GM12891 (cell line): ENCODE data around the gene RNU5B-1.

Experiments
- DNase-seq: peaks from one replicate; pipeline ENCODE4 v3.0.0; 2011; ENCODE audit warnings: low spot score; ENCODE audit not compliant: insufficient read length
- FAIRE-seq: peaks from 2 replicates; lab custom pipeline; 2011; peaks lifted over from hg19 to GRCh38; lab: Jason Lieb, UNC
- PAX5 ChIP-seq: IDR thresholded peaks from 2 replicates; pipeline ENCODE4 v1.6.1; 2011; ENCODE audit warnings: low read length, moderate library complexity, mild to moderate bottlenecking; ENCODE audit not compliant: insufficient read depth, severe bottlenecking
- POLR2A ChIP-seq: IDR thresholded peaks from 2 replicates; pipeline ENCODE4 v1.6.1; 2011; ENCODE audit warnings: low read depth, low read length, control low read depth
- POLR2AphosphoS5 ChIP-seq: IDR thresholded peaks from 2 replicates; pipeline ENCODE4 v1.6.1; 2011; ENCODE audit warnings: low read depth, low read length, control low read depth
- POU2F2 ChIP-seq: IDR thresholded peaks from 2 replicates; pipeline ENCODE4 v1.6.1; 2011; ENCODE audit warnings: low read depth, mild to moderate bottlenecking, control low read depth, low read length, moderate library complexity
- SPI1 ChIP-seq: IDR thresholded peaks from 2 replicates; pipeline ENCODE4 v1.6.1; 2011; ENCODE audit warnings: low read depth, low read length, control low read depth
- TAF1 ChIP-seq: IDR thresholded peaks from 2 replicates; pipeline ENCODE4 v1.6.1; 2011; ENCODE audit warnings: low read depth, low read length, control low read depth

RNU5B-1 gene

DNA sequence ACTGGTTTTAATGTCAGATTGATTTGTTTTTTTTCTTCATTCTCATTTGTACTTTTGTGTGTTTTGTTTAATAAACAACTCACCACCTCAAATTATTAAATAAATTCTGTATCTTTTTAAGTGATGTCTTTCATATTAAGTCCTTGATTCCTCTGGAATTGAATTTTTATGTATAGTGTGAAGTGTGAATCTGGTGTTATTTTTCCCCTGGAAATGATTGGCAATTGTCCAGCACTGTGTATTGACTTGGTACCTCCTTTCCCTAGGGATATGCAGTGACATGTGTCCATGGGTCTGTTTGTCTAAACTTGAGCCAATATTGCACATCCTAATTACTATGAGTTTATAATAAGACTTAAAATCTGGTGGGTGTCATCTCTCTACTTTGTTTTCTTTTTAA lies 2.1 kb downstream of the RNU5B-1 start:
- no peak for DNase-seq
- no peak for FAIRE-seq
- no peak for TF ChIP-seq PAX5
- TF ChIP-seq POLR2AphosphoS5 = no peak
- TF ChIP-seq POU2F2 = no peak
- TF ChIP-seq POLR2A = no peak

DNA sequence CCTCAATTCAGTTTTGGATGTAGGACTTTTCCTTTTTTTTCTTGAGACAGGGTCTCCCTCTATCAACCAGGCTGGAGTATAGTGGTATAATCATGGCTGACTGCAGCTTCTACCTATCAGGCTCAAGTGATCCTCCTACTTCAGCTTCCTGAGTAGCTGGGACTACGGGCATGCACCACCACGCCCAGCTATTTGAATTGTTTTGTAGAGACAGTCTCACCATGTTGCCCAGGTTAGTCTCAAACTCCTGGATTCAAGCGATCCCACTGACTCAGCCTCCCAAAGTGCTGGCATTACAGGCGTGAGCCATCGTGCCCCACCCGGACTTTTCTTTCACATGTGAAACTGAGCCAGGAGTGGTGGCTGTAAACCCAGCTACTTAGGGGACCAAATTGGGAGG lies 3.5 kb downstream of the RNU5B-1 start:
- DNase-seq = no peak
- FAIRE-seq = no peak
- TF ChIP-seq POLR2AphosphoS5 = no peak
- TF ChIP-seq POU2F2 = no peak
- TF ChIP-seq POLR2A = no peak
- no peak for TF ChIP-seq TAF1
- TF ChIP-seq PAX5 = no peak

DNA sequence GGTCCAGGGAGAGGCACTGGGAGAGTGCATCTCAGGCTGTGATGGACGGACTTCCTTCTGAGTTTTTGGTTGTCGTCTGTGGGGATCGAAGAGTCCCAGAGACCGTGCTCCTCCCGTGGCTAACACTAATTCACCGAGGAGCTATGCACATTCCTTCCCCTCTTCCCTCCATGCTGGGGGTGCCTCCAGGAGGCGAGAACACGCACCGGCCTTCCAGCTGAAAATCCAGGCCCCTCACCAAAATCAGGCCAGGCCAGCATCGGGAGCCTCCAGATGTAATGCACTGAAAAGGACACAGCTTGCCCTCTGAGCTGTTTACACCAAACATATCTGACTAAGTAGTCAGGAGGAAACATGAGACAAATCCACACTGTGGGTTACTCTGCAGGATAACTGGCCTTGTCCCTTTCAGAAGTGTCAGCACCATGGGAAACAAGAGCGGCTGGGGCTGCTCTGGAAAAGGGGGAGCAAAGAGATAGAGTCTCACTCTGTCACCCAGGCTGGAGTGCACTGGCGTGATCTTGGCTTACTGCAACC lies 5.5 kb downstream of the RNU5B-1 start:
- TF ChIP-seq POU2F2 = no peak
- no peak for TF ChIP-seq POLR2A
- FAIRE-seq (no peak), DNase-seq (no peak)

DNA sequence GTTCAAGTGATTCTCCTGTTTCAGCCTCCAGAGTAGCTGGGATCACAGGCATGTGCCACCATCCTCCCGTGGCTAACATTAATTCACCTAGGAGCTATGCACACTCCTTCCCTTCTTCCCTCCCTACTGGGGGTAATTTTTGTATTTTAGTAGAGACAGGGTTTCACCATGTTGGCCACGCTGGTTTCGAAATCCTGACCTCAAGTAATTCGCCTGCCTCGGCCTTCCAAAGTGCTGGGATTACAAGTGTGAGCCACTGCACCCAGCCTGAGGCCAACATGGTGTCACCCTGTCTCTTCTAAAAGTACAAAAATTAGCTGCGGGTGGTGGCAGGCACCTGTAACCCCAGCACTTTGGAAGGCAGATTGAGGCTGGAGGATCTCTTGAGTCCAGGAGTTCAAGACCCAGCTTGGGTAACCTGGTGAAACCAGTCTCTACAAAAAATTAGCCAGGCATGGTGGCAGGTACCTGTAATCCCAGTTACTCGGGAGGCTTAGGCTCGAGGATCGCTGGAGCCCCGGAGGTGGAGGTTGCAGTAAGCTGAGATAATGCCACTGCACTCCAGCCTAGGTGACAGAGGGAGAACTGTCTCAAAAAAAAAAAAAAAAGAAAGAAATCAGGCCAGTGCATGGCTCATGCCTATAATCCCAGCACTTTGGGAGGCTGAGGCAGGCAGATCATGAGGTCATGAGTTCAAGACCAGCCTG lies 6.1 kb downstream of the RNU5B-1 start:
- FAIRE-seq = no peak
- no peak for TF ChIP-seq SPI1
- no peak for TF ChIP-seq POU2F2
- TF ChIP-seq PAX5 = no peak
- TF ChIP-seq POLR2AphosphoS5 = no peak
- TF ChIP-seq POLR2A = no peak
- TF ChIP-seq TAF1 = no peak
- DNase-seq = no peak

DNA sequence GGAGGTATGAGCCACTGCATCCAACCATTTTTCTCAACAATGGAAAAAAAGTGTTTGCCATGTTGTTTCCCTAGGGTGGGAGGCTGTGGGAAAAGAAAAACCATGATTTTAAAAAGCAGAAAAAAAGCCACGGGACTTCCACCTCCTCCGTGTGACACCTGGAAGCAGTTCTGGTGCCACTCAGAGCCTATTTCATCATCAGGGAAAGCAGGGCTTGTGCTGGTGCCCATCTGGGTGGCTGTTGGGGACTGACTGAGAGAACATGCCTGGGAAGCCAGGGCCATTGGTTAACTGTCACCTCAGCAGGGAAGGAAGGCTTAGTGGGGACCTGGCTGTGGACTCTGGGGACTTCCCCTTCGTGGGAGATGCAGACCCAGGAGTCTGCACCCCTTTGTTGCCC lies 7.3 kb downstream of the RNU5B-1 start:
- FAIRE-seq = no peak
- TF ChIP-seq POLR2AphosphoS5 (no peak), POLR2A (no peak), POU2F2 (no peak), TAF1 (no peak), SPI1 (no peak), PAX5 (no peak)

DNA sequence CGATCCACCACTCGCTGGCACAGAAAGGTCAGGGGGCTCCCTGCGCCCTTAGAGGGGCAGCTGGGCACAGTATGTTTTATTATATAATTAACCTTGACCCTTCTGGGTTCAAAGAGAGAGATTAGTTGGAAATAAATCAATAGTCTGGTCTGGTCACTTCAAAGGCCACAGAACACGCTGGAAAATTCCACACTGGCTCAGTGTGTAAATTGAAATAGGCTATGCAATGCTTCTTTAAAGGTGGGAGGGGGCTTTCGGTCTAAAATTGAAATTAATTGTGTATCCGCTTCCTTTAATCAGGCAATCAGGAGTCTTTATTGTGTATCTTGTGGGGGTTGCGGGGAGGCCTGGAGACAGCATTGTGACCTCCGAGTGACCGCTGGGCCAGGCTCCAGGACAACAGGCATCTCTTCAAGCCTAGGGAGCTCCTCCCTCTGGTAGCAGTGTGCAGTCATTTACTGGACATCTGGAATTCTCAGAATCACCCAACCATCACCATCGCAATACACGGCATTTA lies 8.0 kb downstream of the RNU5B-1 start:
- FAIRE-seq = no peak
- DNase-seq = no peak
- TF ChIP-seq TAF1 (no peak), POU2F2 (no peak), POLR2AphosphoS5 (no peak), PAX5 (no peak), POLR2A (no peak), SPI1 (no peak)

More for the DNA sequence above, 7.3 kb downstream of the RNU5B-1 start:
- no peak for DNase-seq

DNA sequence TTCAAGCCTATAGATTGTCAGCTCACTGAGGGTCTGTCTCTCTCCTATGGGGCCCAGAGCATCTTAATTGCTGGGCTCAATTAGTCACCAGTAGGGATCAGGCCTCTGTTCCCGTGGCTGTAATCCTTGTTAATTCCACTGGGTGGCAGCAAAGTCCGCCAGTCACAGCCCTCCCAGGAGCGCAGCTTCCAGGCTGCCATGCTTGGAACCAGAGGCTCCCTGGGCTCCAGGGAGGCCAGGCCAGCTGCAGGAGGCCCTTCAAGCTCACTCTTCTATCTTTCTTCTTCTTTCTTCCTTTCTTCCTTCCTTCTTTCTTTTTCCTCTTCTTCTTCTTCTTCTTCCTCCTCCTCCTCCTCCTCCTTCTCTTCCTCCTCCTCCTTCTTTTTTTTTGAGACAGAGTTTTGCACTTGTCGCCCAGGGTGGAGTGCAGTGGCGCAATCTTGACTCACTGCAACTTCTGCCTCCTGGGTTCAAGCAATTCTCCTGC lies 14.4 kb downstream of the RNU5B-1 start:
- DNase-seq (peak; percentile 80), FAIRE-seq (peak; percentile 71)
- TF ChIP-seq POLR2AphosphoS5 (no peak), SPI1 (no peak), POU2F2 (no peak), TAF1 (no peak), POLR2A (no peak), PAX5 (no peak)

DNA sequence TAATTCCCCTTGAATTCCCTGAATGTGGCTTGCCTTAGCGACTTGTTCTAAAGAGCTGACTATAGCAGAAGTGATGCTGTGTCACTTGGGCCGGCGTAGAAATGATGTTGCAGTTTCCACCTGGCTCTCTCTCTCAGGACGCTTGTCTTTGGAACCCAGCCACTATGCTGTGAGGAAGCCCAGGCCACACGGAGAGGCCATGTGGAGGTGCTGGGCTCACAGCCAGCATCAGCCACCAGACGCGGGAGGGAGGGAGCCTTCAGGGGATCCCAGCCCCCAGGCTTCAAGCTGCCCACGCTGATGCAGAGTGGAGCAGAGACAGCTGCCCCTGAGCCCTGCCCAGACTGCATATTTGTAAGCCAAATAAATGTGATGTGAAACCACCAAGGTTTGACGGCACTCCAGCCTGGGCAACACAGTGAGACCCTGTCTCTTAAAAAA lies 18.6 kb downstream of the RNU5B-1 start:
- TF ChIP-seq TAF1 = no peak
- TF ChIP-seq POLR2A = no peak
- no peak for TF ChIP-seq POU2F2
- no peak for TF ChIP-seq POLR2AphosphoS5
- TF ChIP-seq SPI1 = no peak
- no peak for TF ChIP-seq PAX5
- DNase-seq (no peak), FAIRE-seq (no peak)

DNA sequence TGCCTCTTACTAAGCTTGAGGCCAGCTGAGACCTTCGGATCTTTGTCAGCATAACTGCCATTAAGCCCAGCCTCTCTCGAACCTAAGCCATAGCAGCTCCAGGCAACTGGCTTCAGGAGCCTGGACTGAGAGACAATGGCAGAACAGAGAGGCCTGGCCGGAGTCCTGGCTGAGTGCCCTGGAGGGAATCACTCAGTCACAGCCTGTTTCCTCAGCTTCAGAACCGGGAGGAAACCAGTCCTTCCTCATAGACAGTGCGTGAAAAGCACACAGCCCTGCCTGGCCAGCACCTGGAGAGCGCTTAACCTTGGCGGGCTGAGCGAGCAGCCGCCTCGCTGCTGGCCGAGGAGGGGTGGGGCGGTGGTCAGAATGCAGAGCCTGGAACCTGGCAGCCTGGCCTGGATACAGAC lies 21.6 kb downstream of the RNU5B-1 start:
- no peak for DNase-seq
- no peak for FAIRE-seq
- TF ChIP-seq POU2F2 (no peak), POLR2AphosphoS5 (no peak), POLR2A (no peak), SPI1 (no peak), PAX5 (no peak), TAF1 (no peak)

DNA sequence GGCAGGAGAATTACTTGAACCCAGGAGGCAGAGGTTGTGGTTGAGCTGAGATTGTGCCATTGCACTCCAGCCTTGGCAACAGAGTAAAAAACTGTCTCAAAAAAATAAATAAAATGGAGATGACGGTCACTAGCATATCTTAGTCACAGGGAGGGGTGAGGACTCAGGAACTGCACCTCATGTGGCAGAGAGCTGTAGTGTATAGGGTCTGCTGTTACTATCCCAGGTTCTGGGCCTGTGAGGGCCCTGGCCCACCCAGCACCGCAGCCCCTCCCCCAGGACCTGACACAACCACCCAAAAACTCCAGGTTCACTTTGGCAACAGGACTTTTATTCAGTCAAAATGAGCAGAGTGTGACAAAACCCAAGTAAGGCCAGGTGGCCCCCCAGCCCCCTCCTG lies 22.3 kb downstream of the RNU5B-1 start:
- TF ChIP-seq POU2F2 (no peak), SPI1 (no peak), TAF1 (no peak), POLR2AphosphoS5 (no peak), POLR2A (no peak), PAX5 (no peak)
- no peak for DNase-seq
- no peak for FAIRE-seq
